Measurements from ENCODE around the gene PTPN3. TPM values are rescaled to one million over a fixed set of nuclear protein-coding genes. Genes with fewer than 3 reads are reported as not detected.
A peak's percentile ranks its signal among the peaks of the same experiment; 100 is the strongest.

Gene PTPN3
- total RNA-seq, 1 donor from 2014 or later: 48.5 TPM

DNA sequence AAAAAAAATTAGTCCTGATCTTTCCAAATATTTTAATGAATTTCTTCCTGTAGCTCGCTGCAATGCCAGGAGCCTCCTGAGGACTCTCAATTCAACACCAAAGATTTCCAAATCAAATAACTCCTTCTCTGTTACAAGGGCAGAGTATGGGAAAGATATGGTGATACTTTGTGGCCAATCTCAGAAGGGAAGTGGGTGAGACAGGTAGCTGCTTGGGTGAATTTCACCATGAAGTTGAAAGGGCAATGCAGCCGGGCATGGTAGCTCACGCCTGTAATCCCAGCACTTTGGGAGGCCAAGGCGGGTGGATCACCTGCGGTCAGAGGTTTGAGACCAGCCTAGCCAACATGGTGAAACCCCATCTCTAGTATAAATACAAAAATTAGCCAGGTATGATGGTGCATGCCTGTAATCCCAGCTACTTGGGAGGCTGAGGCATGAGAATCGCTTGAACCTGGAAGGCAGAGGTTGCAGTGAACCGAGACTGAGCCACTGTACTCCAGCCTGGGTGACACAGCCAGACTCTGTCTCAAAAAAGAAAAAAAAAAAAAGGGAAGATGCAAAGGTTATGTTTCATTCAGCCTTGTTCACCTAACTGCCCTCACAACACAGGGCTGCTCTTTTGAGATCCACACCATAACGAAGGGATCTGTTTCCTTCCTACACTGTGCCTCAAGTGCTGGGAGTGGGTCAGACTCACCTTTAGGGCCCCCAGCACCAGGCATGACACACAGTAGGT is 58.6 kb downstream of the PTPN3 start:
- intact Hi-C loops (cut with micrococcal nuclease): loop anchor here (10.0 kb wide), 1 partner anchor 75 kb away; no protein-coding TSS in a partner anchor
- DNase-seq (no peak), ATAC-seq (no peak)

- peak; percentile 63 for ATAC-seq
- no peak for DNase-seq
- intact Hi-C loops (cut with micrococcal nuclease): no loop called here
These were observed 60.8 kb downstream of the PTPN3 start for GRCh38 chr9:109437286-109437685.

DNA sequence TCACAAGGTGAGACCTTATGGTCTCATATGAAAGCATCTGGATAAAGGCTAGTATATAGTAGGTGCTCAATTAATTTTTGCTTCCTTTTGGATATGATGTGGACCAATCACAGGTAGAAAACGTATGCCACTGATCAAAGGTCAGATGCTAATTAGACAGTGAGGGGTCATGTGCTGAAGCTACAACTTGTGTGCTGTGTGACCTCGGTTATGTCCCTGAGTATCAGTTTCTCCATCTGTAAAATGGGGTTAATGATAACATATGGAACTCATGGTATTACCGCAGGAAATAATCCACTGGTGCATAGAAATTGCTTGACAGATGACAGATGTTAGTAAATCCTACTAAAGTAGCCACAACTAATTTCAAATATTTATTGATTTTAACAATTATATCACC is 62.0 kb downstream of the PTPN3 start:
- intact Hi-C loops (cut with micrococcal nuclease): no loop called here
- ATAC-seq (no peak), DNase-seq (no peak)

DNA sequence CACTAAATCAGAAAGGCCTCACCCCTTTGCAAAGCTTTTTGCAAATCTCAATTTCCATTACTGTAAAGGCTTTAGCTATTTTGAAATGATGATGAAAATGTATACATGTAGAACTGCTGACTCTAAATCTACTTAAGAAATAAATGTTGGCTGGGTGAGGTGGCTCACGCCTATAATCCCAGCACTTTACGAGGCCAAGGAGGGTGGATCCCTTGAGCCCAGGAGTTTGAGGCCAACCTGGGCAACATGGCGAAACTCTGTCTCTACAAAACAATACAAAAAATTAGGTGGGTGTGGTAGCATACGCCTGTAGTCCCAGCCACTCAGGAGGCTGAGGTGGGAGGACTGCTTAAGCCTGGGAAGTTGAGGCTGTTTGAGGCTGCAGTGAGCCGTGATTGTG is 64.6 kb downstream of the PTPN3 start:
- intact Hi-C loops (cut with micrococcal nuclease): no loop called here
- ATAC-seq: no peak
- DNase-seq: no peak

DNA sequence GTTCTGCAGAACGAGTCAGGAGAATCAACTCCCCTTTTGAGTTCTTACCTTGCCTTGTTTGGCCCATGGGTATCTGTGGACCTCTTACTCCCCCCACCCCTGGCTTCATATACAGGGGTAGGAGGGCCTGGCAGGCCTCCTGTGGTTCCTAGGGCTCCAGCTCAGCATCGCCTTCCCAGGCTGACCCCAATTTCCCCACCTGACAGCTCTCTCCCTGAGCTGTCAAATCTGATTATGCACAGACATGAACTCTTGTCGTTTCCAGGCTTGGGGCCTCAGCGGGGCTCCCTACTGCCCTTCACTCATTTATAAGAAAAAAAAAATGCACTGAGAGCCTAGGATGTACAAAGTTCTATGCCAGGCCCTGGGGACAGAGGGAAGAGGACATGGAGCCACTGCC is 67.9 kb downstream of the PTPN3 start:
- DNase-seq: no peak
- ATAC-seq: no peak
- intact Hi-C loops (cut with micrococcal nuclease): no loop called here

DNA sequence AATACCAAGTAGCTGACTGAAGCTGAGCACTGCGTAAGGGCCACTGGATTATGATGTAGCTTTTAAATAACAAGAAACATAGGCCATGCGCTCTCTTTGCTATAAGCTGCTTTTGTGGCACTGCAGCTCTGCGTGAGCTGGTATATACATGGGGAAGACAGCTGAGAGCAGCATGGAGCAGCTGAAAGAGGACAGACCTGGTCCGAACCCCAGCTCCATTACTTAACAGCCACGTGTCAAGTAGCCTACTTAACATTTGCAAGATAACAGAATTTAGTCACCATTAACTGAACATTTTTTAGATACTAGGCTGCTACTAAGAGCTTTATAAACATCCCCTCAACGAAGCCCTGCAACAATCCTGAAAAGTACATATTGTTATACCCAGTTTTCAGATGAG is 69.3 kb downstream of the PTPN3 start:
- DNase-seq (no peak), ATAC-seq (peak; percentile 85)

DNA sequence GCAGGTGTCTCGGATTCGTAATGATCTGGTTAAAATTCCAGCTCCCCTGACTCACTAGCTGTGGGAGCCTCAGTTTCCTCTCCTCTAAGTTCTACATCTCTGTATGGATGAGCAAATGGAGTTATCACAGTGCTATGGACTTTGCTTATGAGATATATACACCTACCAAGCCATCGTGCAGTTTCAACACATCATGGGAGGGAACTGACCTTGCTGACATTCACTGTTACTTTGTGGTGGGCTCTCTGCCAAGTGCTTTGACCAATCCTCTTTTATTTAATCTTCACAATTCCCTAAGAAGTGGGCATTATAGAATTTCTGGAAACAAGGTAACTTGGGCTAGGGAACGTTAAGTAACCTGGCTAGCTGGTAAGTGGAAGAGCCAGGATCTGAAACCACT is 70.2 kb downstream of the PTPN3 start:
- DNase-seq: no peak
- peak; percentile 35 for ATAC-seq
- intact Hi-C loops (cut with micrococcal nuclease): no loop called here

More for the DNA sequence above, 69.3 kb downstream of the PTPN3 start:
- intact Hi-C loops (cut with micrococcal nuclease): no loop called here

DNA sequence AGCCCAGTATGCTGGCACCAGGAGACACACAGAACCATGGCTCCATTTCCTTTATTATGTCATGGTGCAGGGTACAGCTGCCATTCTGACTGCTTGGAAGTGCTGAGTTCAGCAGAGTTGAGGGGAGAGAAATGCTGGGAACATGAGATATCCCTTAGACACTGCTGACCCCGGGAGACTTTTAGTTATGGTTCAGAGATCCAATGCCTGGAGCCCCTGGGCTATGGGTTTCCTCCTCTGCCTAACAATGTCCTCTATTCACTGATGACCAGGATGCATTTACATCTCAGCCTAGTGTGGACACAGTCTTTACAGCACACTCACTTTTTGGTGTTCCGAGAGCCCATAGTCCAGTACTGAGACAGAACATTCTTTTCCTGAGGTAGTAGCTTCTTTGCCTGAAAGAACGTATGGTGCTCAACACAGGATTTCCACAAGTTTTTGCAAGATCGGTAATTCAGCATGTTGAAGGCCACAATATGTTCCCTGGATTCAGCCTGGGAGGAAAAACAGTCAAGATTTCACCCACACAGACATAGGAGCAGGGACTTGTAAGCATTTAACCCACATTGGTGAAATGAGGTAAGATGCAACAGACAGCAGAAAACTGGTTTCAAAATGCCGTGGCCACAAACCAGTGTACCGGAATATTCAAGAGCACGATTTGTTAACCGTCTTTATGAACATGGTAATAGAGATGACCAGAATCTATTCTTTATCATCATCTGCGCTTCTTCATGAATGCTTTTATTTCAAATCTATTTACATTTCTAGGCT is 71.3 kb downstream of the PTPN3 start:
- intact Hi-C loops (cut with micrococcal nuclease): no loop called here

GRCh38 chr9:109424618-109425017 is 73.5 kb downstream of the PTPN3 start:
- ATAC-seq (no peak), DNase-seq (no peak)
- intact Hi-C loops (cut with micrococcal nuclease): no loop called here

More for the DNA sequence above, 71.3 kb downstream of the PTPN3 start:
- no peak for ATAC-seq
- no peak for DNase-seq

GRCh38 chr9:109423877-109424276 is 74.2 kb downstream of the PTPN3 start:
- ATAC-seq: peak; percentile 21
- intact Hi-C loops (cut with micrococcal nuclease): no loop called here
- no peak for DNase-seq

GRCh38 chr9:109422641-109423040 is 75.5 kb downstream of the PTPN3 start:
- intact Hi-C loops (cut with micrococcal nuclease): no loop called here
- DNase-seq: no peak
- ATAC-seq: no peak

GRCh38 chr9:109421026-109421970 is 76.8 kb downstream of the PTPN3 start:
- peak; percentile 57 for DNase-seq
- peak; percentile 61 for ATAC-seq
- intact Hi-C loops (cut with micrococcal nuclease): no loop called here

DNA sequence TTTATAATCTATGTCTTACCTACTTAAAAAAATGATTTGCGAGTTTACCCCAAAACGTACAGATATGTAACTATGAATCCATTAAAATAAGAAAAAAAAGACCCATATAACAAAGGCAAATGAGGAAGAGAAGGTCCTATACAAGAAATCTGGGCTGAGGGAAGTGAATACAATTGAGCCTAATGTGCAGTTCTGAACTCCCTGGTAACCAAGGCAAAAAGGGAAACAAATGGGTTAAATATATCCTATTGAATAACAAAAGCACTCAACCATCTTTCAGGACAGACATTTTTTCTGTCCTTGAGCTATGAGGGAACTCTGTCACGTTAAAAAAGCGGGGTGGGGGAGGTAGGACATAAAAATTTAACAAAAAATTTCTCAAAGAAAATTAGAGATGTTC is 78.6 kb downstream of the PTPN3 start:
- ATAC-seq (no peak), DNase-seq (no peak)
- intact Hi-C loops (cut with micrococcal nuclease): no loop called here

- DNase-seq (no peak), ATAC-seq (no peak)
- intact Hi-C loops (cut with micrococcal nuclease): no loop called here
These were observed 79.3 kb downstream of the PTPN3 start for GRCh38 chr9:109418827-109419226.

- DNase-seq: no peak
- ATAC-seq: peak; percentile 70
- intact Hi-C loops (cut with micrococcal nuclease): no loop called here
These were observed 80.2 kb downstream of the PTPN3 start for GRCh38 chr9:109417585-109418544.

GRCh38 chr9:109417054-109417453 is 81.1 kb downstream of the PTPN3 start:
- no peak for DNase-seq
- intact Hi-C loops (cut with micrococcal nuclease): no loop called here
- ATAC-seq: peak; percentile 67

DNA sequence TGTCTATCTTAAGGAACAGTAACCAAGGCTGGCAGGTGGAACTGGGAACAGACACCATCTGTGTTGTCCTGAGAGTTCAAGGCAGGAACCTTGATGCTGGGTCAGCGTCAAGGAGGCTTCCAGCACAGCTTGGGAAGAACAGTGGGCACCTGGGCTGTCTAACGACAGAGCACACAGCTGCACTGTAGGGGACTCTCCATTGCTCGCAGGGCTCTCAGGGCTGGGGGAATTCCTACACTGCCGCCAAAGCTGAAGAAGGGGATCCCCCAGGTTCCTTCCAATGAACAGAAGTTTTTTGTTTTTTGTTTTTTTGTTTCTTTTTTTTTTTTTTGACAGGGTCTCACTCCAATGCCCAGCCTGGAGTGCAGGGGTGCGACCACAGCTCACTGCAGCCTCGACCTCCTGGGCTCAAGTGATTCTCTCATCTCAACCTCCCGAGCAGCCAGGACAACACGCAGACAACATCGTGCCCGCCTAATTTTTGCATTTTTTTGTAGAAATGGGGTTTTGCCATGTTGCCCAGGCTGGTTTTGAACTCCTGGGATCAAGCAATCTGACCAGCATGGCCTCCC is 81.9 kb downstream of the PTPN3 start:
- intact Hi-C loops (cut with micrococcal nuclease): no loop called here
- DNase-seq: no peak
- ATAC-seq: no peak

DNA sequence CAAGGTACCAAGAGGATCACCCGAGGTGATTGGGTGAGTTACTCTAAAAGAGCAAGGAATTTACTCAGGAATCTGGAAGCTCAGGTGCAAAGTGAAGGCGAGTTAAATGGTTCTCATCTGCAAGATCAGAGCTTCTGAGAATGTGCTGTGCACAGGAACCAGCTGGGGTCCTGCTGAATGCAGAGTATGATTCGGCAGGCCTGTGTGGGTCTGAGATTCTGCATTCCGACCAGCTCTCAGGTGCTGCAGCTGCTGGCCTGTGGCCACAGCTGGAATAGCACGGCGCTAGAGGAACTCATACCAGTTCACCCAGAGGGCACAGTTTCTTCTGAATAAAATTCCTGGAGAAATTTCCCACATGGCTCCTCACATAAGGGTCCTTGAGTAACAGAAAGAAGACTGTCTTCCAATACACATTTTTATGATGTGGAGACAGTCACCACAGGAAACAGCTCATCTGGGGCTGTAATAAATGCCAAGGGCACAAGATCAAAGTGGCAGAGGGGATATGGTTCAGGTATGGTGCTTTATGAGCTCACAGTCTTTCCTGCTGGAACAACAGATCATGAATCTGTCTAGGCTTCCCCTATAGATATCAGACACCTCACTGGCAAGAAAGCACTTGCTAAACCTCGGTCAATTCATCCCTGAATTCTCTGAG is 83.9 kb downstream of the PTPN3 start:
- intact Hi-C loops (cut with micrococcal nuclease): no loop called here
- no peak for ATAC-seq

More for the DNA sequence above, 83.9 kb downstream of the PTPN3 start:
- no peak for DNase-seq
